ENCODE results near the gene GJB2. TPM values are rescaled to one million over a fixed set of nuclear protein-coding genes. Genes with fewer than 3 reads are reported as not detected.

Gene GJB2
- total and polyA plus RNA-seq, 2 donors, result 2.5 to 3.9 TPM

Other genes starting within 250 kb of the GJB2 start
- 199 TPM for gene ZMYM2, start 234.2 kb downstream of the GJB2 start, total RNA-seq
- 20.0 TPM for gene ZMYM2, start 234.2 kb downstream of the GJB2 start, polyA plus RNA-seq
- gene GJA3, start 31.9 kb downstream of the GJB2 start, total RNA-seq, result 0.21 TPM
- 0.05 TPM for gene GJA3, start 31.9 kb downstream of the GJB2 start, polyA plus RNA-seq
- 5.9 TPM for gene GJB6, start 39.4 kb upstream of the GJB2 start, total RNA-seq
- 2.8 TPM for gene GJB6, start 39.4 kb upstream of the GJB2 start, polyA plus RNA-seq

Data from urinary bladder (tissue), 2 donors.